ENCODE measurements around the gene KCNJ9.

- no peak for TF ChIP-seq TARDBP (IDR thresholded peaks at IDR 0.05)
- TF ChIP-seq SP1 (IDR thresholded peaks at IDR 0.05): no peak
- no peak for TF ChIP-seq LEF1 (IDR thresholded peaks at IDR 0.05; ENCODE audit: borderline replicate concordance)
- TF ChIP-seq ZNF384 (IDR thresholded peaks at IDR 0.05): no peak
- no peak for TF ChIP-seq BHLHE40 (IDR thresholded peaks at IDR 0.05; ENCODE audit: borderline replicate concordance)
- TF ChIP-seq ELF4 (IDR thresholded peaks at IDR 0.05): no peak
- TF ChIP-seq FOXK2 (IDR thresholded peaks at IDR 0.05): no peak
- no peak for TF ChIP-seq SUZ12 (IDR thresholded peaks at IDR 0.05)
- no peak for TF ChIP-seq HDGF (IDR thresholded peaks at IDR 0.05; ENCODE audit: borderline replicate concordance)
- TF ChIP-seq NFRKB (IDR thresholded peaks at IDR 0.05): no peak
- TF ChIP-seq FOXA1 (IDR thresholded peaks at IDR 0.05): no peak
Measured at GRCh38 chr1:160123726-160124125, 42.4 kb downstream of the KCNJ9 start.

All from HEK293T (cell line).